ENCODE data around the gene PM20D1. TPM values are rescaled to one million over a fixed set of nuclear protein-coding genes. Genes with fewer than 3 reads are reported as not detected.

PM20D1 gene
- total and polyA plus RNA-seq, 10 of the 15 experiments (the other 5 are each of a cell fraction or from before 2014, with no cell fraction given), result not detected

DNA sequence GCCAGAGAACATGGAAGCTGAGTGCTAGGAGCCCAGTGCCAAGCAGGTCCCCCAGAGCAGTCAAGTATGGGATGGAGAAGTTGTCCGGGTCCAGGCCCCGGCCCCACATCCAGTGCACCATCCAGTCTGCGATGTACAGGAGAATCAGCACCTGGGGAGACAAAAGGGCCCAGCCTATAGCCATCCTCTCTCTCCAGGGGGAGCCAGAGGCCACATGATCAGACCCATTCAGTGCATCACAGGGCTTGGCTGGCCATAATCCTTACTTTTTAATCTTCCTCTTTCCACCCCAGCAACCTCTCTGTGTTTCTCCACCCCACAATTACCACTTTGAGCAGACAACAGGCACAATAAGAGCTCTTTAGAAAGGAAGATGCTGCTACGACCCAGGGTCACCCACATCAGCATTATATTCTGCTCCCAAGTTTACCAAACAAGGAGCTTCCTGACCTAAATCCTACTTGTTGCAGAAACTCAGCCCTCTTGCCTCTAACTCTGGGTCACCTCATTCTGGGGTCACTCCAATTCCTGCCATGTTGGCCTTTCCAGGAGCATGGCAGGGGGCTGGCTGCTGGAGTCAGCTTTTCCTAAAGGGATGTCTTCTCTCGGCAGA is 58.3 kb downstream of the PM20D1 start:
- Histone ChIP-seq H3K9me3 (replicated peaks; ENCODE audit: control insufficient read depth, insufficient read depth, low read length) (no peaks in the 10 kb centered on the region), H4K20me1 (ENCODE audit: control insufficient read depth, insufficient read depth) (no peaks in the 10 kb centered on the region), H3K9ac (ENCODE audit: control insufficient read depth, insufficient read depth, low read length) (no peak overlapping the region), H3K27me3 (replicated peaks in 1 of 2; ENCODE audit: control insufficient read depth in 2 of 2, insufficient read depth in 2 of 2, low read length in 1 of 2) (no peaks in the 10 kb centered on the region; a peak in 1 of 4 replicates), H3K4me2 (ENCODE audit: control insufficient read depth, insufficient read depth) (no peak overlapping the region), H3K4me3 (no peak overlapping the region), H3K79me2 (ENCODE audit: control insufficient read depth, insufficient read depth, low read length) (no peaks in the 10 kb centered on the region), H2AFZ (ENCODE audit: control insufficient read depth, low read depth, low read length) (no peak overlapping the region), H3K27ac (ENCODE audit: control insufficient read depth, insufficient read depth) (no peak overlapping the region), H3K4me1 (ENCODE audit: control insufficient read depth, insufficient read depth, low read length) (peaks cover 7% of the 10 kb centered on the region), H3K36me3 (ENCODE audit: control insufficient read depth in 2 of 2, insufficient read depth in 2 of 2, low read length in 1 of 2) (no peaks in the 10 kb centered on the region)
- ChIA-PET RAD21 (ENCODE audit: unreplicated experiment) (interaction anchor here (1.2 to 6.0 kb wide), 9 partner anchors 11 to 314 kb away, joined by 3 to 121 read pairs (median 9); no protein-coding TSS in a partner anchor), POLR2A (interaction anchor here (0.5 kb wide), 1 partner anchor 51 kb away, joined by 5 read pairs; no protein-coding TSS in a partner anchor), CTCF (interaction anchor here (0.6 to 14.2 kb wide), 48 partner anchors 10 to 328 kb away, joined by 3 to 222 read pairs (median 4); partner anchors contain the start of gene RAB29), SMC1A (ENCODE audit: uncharacterized antibody, unreplicated experiment) (interaction anchor here (0.5 to 5.4 kb wide), 20 partner anchors 10 to 317 kb away, joined by 3 to 104 read pairs (median 4); no protein-coding TSS in a partner anchor)
- no TSS peak for BruUV-seq (replicated peaks)
- FAIRE-seq, result peak; percentile 75
- intact Hi-C loops (cut with micrococcal nuclease; ENCODE audit: unreplicated experiment) (loop anchor here (1.0 to 2.0 kb wide), 4 partner anchors 115 to 315 kb away; no protein-coding TSS in a partner anchor), in situ Hi-C loops (cut with MboI) (loop anchor here (5.0 kb wide), 3 partner anchors 121 to 316 kb away; no protein-coding TSS in a partner anchor)
- DNase-seq (ENCODE audit: low read depth, low spot score), result no peak
- peak; percentile 98 for ATAC-seq
- 29% methylated on average over 5 of the region's 5 CpGs for WGBS (ENCODE audit: insufficient coverage, insufficient replicate concordance, low lambda C conversion rate, missing lambda C conversion rate)
- TF ChIP-seq HDGF (IDR thresholded peaks at IDR 0.05) (no peak), NFYA (IDR thresholded peaks at IDR 0.05; ENCODE audit: borderline replicate concordance, low read depth, low read length) (no peak), ZNF217 (IDR thresholded peaks at IDR 0.05) (no peak), ESRRA (IDR thresholded peaks at IDR 0.05; ENCODE audit: low read length) (no peak), MTA3 (IDR thresholded peaks at IDR 0.05; ENCODE audit: borderline replicate concordance, low read length) (no peak), EED (IDR thresholded peaks at IDR 0.05; ENCODE audit: low read depth) (no peak), SMAD5 (IDR thresholded peaks at IDR 0.05; ENCODE audit: low read depth) (no peak), JUNB (IDR thresholded peaks at IDR 0.05) (no peak), NR2C1 (IDR thresholded peaks at IDR 0.05) (no peak), ZNF207 (IDR thresholded peaks at IDR 0.05; ENCODE audit: borderline replicate concordance) (0 out of 2 replicates have a peak, but pooled peaks have one; percentile 19), PKNOX1 (IDR thresholded peaks at IDR 0.05) (no peak), RB1 (IDR thresholded peaks at IDR 0.05; ENCODE audit: borderline replicate concordance) (0 out of 2 replicates have a peak, but pooled peaks have one; percentile 49), MXI1 (IDR thresholded peaks at IDR 0.05; ENCODE audit: low read depth, low read length) (no peak), ATF2 (IDR thresholded peaks at IDR 0.05; ENCODE audit: low read length) (no peak), MAX (IDR thresholded peaks at IDR 0.05; ENCODE audit: low read depth, low read length) (no peak), SMC3 (IDR thresholded peaks at IDR 0.05; ENCODE audit: borderline replicate concordance, low read length) (peak; percentile 89), SUZ12 (IDR thresholded peaks at IDR 0.05; ENCODE audit: unreplicated experiment) (no peak)
- TF ChIP-seq, protein P1, sequence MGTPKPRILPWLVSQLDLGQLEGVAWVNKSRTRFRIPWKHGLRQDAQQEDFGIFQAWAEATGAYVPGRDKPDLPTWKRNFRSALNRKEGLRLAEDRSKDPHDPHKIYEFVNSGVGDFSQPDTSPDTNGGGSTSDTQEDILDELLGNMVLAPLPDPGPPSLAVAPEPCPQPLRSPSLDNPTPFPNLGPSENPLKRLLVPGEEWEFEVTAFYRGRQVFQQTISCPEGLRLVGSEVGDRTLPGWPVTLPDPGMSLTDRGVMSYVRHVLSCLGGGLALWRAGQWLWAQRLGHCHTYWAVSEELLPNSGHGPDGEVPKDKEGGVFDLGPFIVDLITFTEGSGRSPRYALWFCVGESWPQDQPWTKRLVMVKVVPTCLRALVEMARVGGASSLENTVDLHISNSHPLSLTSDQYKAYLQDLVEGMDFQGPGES (IDR thresholded peaks at IDR 0.05), result no peak
